Measurements from ENCODE around the gene LRRC38.

LRRC38 gene

DNA sequence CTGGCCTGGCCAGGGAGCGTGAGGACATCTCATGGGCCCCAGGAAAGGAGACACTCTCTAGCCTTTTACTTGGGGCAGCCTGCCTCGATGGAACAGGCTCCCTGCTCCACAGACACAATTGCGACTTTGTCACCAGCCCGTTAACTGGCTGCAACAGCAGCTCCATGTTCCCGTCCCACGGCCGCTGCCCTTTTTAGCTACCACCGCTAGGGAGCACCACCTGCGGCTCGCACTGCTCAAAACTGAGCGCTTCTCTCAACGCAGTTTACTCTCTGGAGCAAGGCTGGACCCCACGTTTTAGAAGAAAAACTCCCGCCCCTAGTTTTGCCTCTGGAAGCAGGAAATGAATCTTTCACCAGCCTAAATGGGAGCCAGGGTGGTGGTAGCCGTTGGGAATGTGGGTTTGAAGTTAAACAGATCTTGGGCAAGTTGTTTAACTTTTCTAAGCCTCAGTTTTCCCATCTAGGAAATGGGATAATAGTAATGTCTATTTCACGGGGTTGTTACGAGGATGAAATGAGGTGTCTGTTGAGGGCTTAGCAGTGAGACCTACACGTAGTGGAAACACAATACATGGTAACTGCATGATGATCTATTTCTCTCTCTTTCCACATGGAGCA lies 3.5 kb upstream of the LRRC38 start:
- no peak for DNase-seq (ENCODE audit: low read depth)

DNA sequence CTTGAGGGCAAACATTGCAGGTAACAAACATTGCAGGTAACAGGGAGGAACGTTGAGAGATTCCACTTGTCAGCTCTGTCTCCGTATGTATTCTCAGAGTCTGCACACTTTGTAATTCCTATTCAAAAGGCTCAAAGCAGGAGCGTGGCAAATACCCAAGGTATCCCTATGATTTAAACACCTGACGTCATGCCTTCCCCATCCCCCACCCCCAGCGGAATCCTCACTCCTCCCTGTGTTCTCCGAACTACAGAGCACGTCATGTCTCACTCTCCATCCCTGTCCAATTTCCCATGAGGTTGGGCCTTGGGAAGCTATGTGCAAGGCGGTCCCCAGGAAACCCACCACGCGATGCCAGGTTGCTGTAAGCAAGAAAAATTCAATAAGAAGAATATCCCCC lies 2.8 kb upstream of the LRRC38 start:
- no peak for DNase-seq (ENCODE audit: low read depth)

DNA sequence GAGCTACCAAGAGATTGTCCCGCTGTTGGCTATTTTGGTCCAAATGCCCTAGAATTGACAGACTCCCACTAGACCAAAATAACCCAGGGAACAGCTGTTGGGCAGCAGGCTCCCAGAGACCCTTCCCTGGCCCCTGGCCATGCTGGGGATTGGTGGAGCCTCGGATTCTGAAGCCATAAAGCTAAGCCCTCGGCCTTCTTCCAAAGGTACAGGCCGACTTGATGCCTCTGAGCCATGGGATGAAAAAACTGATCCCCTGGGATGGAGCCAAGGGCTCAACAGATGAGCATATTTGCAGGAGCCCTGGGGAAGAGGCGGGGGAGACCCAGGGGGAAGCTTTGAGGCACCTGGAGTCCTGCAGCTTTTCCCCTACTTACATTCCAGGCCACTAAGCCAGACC lies 1.0 kb upstream of the LRRC38 start:
- no peak for DNase-seq (ENCODE audit: low read depth)

DNA sequence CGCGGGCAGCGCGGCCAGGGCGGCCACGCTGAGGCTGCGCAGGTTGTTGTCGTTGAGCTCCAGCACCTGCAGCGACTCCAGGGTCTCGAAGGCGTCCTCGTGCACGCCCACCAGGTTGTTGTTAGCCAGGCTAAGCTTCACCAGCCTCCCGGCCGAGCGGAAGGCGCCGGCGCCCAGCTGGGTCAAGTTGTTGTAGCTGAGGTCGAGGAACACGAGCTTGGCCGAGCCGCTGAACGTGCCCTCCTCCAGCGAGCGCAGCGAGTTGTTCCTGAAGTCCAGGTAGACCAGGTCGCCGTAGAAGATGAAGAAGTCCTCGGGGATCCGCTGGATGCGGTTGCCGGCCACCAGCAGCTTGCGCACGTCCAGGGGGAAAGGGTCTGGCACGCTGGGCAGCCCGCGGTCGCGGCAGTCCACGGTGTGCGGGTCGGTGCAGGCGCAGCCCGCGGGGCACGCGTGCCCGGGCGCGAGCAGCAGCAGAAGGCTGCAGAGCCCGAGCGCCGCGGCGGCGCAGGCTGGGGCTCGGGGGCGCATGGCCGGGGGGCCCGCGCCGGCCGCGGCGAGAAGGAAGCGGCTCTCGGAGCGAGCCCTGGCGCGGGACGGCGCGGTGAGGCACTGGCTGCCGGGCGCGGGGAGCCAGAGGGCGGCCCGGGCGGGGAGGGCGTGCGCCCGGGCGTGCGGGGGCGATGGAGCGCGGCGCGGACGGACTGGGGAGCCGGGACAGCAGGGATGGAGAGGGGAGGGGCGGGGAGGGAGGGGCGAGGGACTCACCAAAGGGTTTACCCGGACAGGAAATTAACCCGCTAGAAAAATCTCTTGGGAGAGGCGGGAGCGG lies 524 bp downstream of the LRRC38 start:
- DNase-seq (ENCODE audit: low read depth), result no peak

DNA sequence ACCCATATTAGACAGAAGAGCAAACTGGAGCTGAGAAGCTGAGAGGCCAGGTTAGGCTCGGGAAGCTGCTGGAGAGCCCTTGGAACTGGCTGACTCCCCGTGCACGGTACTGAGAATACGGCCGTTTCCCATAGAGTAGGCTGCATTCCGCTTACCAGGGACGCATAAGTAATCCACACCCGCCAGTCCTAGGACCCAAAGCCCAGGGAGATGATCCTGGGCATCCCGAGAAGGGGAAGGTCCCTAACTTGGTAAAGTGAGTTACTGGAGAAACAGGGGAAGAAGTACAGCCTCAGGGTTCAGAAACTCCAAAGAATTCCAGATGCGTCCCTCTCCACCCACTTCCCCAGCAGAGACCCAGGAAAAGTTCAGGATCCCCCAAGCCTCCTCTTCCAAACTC lies 1.3 kb downstream of the LRRC38 start:
- DNase-seq (ENCODE audit: low read depth), result no peak

DNA sequence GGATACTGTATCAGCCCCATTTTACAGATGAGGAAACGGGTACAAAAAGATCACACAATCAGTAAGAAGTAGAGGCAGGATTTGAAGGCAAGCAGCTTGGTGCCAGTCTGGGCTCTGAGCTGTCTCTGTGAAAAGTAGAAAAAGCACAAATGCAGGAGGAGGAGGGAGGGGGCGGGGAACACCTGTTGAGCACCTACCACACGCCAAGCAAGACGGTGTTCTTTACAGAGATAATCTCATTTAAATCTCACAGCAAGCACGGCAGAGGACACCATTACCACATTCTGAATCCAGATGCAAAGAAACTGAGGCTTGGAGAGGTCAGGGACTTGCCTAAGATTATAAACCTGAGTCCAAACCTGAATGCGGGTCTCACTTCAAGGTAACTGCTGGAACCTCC lies 3.3 kb downstream of the LRRC38 start:
- DNase-seq (ENCODE audit: low read depth), result no peak

DNA sequence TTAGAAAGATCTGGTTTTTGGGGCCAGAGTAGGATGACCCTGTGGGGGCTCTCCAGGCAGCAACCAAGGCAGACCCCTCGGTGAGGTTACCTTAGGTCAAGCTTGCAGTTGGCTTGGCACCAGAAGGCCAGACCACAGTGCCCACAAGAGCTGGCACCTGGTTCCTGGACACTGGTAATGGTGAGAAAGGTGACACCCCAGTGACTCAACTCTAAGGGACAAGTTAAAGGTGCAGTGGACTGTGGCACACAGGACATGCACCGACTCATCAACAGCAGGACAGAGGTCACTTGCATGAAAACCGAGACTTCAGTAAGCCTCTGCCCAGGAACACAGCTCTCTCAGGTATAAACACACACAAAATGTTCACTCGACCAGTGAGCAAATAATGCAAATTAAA lies 6.7 kb downstream of the LRRC38 start:
- no peak for DNase-seq (ENCODE audit: low read depth)

DNA sequence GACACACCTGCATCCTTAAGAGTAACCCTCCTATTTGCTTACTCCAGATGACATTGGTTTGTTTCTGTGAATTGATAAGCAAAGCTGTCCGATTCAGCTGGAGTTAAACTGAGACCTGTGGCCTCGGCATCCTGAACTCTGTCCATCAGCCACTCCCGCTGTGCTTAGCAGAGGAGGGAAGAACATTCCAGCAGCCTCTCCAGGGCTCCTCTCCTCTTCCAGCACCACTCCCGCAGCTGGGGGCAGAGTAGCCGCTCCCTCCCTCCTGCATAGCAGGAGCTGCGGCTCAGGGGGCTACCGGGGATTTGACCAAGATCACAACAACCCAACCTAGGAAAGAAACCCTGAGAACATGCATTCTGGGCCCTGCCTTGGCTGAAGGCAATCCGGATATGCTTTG lies 8.8 kb downstream of the LRRC38 start:
- no peak for DNase-seq (ENCODE audit: low read depth)

DNA sequence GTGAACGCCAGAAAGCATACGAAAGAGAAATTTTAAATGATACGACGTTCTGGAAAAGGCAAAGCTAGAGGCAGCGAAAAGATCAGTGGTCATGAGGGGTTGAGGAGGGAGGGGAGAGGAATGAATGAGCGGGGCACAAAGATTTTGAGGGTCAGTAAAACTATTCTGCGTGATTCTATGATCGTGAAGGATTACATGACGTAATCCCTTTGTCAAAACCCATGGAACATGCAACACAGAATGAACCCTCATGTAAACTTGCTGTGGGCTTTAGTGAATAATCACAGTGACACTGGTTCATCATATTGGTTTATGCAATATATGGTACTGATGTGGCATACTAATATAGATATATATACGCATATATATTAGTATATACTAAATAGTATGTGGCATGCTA lies 13.0 kb downstream of the LRRC38 start:
- DNase-seq (ENCODE audit: low read depth), result no peak

DNA sequence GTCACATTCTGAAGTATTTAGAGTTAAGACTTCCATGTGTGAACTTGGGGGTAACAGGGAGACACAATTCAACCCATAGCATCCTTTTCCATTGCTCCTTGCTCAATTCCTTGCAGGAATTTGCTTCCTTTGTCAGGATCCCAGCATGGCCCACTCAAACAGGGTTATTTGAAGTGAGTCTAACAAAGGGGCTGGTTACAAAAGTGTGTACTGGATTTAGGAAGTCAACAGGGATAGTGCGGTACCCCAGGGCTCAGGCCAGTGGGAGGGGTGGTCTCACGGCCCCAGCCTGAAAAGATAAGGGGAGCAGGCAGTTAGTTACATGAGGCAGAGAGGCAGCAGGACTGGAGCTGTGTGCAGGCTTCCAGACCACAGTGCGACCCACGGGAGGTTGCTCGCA lies 14.4 kb downstream of the LRRC38 start:
- no peak for DNase-seq (ENCODE audit: low read depth)

DNA sequence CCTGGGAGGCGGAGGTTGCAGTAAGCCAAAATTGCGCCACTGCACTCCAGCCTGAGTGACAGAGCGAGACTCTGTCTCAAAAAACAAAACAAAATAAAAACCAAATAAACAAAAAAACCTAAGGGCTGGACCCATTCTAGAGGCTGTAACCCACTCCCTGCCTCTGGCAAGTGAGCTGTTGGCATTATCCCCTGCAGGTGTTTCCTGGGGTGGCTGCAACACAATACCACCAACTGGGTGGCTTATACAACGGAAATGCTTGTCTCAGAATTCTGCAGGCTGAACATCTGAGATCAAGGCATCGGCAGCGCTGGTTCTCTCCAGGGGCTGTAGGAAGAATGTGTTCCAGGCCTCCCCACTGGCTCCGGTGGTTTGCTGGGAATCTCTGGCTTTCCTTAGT lies 15.2 kb downstream of the LRRC38 start:
- DNase-seq (ENCODE audit: low read depth), result no peak

DNA sequence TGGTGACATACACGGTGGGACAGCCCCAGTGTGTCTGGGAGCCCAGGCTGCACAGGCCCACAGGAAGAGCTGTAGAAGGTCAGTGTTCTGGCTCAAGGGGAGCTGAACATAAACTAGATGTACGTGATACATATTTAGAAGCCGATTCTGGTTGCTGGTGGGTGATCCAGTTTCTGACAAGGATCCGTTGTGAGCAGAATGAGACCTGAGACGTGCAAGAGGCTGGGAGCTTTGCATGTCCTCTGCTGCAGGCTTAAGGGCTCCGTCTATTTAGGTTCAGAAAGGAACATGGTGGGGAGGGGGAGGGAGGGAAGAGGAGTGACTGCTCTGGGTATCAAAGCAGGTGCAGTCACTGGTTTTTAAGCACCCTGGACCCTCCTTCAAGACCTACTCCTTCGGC lies 18.6 kb downstream of the LRRC38 start:
- DNase-seq (ENCODE audit: low read depth), result no peak

DNA sequence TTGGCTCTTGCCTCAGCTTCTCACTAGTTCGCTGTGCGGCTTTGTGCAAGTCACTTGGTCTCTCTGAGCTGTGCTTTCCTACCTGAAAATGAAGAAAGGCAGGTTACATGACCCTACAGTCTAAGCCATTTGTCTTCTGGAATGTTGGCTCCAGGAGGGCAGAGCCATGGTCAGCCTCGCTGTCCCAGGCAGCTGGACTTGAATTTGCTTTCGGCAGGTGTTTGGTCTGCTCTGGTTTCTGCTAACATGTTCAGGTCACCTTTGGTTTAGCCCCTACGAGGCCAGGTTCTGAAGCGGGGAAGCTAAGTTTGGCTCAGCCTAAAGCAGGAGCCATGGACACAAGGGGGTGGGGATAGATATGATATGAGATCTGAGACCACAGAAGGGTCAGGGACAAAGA lies 19.1 kb downstream of the LRRC38 start:
- DNase-seq (ENCODE audit: low read depth), result no peak

DNA sequence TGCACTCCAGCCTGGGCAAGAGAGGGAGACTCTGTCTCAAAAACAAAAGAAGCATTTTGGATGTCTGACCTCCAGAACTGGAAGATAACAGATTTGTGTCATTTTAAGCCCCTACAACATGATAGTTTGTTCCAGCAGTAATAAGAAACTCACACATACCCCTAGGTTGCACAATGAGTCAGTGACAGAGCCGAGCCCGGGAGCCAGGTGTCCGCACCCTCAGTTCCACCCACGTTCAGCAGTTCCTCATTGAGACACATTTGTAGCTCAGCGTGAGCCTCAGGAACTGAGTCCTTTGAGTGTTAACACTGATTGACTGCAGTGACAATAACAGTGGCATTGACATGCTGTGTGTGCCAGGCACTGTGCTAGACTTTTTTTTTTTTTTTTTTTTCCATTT lies 19.8 kb downstream of the LRRC38 start:
- DNase-seq (ENCODE audit: low read depth), result no peak

DNA sequence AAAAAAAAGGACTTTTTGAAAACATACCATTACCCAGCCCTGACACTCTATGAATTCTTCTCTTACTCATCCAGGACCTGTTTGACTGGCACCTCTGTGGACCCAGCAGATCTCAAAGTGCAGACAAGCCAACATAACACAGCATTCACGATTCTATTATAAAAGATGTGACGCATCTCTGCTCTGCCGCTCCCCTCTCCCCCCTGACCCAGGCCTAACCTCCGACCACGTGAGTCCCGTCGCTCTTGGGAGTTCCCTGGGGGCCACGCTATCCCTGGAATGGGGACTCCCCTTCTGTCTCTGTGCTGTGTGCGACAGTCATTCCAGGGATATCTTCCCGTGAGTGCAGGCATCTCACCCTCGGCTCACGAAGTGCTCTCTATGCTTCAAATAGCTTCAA lies 21.1 kb downstream of the LRRC38 start:
- no peak for DNase-seq (ENCODE audit: low read depth)

DNA sequence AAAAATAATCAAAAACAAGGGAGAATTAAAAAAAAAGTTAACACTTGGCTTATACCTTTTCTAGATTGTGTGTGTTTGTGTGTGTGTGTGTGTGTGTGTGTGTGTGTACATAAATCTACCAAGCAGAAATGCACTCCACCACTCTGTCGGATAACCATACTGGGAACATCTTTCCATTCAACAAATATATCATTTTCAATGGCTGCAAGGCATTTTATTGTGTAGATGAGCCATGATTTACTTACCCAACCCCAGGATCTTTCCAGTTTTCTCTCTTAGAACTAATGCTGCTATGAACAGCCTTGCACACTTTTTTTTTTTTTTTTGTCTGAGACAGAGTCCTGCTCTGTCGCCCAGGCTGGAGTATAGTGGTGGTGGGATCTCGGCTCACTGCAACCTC lies 25.8 kb downstream of the LRRC38 start:
- no peak for DNase-seq (ENCODE audit: low read depth)

DNA sequence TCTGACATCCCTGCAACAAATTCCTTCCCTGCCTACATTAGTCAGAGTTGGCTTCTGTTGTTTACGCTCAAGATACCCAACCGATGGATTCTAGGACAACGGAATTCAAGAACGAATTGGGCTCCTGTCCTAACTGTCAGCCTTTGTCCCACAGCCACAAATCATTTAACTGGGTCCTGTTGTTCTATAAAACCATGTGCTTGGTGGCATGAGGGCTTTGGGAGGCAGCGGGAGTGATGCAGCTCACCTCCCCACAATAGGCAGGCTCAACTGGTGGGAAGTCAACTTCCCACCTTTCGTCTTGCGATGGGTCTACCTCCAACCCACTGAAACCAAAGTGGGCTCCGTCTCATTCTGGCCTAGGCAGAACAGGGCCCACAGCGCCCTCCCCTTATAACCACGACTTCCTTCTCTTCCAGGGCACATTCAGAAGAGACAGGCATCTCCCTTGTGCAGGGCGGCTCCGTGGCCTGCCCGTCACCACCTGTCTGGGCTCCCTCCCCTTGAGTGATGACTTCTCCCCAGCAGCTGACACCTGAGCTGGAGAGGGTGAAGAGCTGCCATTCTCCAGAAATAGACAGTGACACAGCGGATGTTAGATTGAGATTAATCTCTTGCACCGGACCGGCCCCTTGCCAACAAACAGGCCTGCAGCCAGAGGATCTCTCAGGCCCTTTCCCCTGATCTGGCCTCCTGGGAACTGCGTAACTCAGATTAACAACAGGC lies 26.5 kb downstream of the LRRC38 start:
- no peak for DNase-seq (ENCODE audit: low read depth)

DNA sequence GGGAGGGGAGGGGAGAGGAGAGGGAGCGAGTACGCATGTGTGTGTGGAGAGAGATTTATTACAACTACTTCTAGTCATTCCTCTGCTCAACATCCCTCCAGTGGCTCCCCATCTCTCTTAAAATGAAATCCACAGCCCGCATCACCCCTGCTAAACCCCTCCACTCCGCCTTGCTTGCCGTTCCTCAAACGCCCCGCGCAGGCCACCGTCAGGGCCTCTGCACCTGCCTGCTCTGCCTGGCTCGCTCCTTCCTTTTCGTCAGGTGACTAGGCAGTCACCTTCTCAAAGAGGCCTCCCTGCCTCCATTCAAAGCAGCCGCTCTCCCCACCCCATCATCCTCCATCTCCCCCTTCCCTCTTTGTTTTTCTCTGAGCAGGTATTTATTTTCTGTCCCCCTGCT lies 29.9 kb downstream of the LRRC38 start:
- DNase-seq (ENCODE audit: low read depth), result no peak

DNA sequence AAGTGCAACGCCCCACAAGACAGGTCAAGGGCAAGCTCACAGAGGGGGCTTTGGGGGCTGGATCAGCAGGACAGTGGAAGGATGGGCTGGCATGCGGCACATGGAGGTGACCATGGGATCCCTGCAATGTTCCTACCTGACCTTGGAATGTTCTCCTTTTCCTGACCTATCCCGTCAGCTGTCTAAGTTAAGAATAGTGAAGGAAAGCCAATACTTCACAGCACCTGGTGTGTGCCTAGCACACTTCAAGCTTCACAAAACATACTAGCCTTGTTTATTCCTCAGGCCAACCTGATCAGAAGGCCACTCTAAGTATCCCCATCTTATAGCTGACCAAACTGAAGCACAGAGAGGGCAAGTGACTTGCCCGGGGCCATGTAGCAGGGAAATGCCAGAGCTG lies 31.2 kb downstream of the LRRC38 start:
- DNase-seq (ENCODE audit: low read depth), result no peak

DNA sequence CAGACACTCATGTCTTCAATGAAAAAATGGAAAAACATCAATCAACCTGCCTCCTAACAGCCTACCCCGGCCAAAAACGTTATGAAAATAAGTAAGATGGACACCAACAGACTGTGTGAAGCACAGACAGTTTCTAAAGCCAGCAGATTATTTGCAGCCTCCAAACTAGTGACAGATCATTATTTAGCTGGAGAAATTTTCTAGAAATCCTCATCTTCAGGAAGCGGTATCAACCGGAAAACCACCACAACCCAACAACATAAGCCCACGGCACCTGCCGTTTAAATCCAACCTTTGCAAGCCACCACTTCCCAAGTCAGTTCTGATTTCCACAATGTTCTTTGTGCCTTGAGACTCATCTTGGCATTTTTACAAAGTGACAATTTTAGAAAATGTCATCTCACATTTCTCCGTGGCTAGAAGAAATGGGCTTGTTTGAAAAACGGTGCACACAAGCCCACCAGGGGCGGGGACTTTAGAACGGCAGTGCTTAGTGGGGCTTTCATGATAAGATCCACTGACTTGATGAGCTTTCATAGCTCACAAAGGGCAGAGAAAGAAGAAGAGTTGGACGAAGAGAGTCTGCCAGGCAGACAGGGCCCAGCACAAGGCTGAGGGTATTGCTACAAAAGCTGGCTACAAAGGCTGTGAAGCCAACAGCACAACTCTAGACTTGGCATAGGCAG lies 34.5 kb downstream of the LRRC38 start:
- no peak for DNase-seq (ENCODE audit: low read depth)

DNA sequence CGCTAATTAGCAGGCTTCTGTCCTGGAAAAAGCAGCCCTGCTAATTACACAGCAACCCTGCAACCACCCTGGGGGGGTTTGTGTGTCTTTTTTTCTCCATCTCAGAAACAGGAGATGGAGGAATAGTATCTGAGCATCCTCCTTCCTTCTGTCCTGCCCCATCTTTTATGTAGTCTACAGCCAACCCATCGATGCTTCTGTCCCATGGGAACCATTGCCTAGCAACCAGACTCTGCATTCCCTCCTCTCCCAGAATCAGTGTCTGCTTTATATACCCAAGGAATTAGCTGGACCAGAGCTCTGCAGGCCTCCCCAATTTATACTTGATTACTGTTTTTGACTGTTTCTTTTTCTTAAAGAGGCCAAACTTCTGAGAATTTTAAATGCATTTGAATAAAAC lies 35.1 kb downstream of the LRRC38 start:
- no peak for DNase-seq (ENCODE audit: low read depth)

DNA sequence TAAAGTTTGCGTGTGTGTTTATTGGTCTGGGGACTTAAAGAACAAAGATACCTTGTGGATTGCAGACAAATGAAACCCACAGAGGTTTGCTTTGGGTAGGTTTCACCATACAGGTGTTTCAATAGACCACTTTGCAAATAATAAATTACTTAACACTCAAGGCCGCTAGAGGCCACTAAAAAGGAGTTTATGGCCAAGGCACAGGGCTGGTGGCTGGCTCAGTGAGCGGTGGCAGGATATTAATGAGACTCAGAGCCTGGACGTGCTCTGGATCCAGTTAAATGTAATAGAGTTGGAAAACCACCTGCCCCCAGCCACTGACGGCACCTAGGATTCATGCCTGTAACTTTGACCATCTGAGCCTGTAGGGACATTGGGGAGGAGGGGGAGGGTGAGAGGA lies 44.5 kb downstream of the LRRC38 start:
- DNase-seq (ENCODE audit: low read depth), result no peak

DNA sequence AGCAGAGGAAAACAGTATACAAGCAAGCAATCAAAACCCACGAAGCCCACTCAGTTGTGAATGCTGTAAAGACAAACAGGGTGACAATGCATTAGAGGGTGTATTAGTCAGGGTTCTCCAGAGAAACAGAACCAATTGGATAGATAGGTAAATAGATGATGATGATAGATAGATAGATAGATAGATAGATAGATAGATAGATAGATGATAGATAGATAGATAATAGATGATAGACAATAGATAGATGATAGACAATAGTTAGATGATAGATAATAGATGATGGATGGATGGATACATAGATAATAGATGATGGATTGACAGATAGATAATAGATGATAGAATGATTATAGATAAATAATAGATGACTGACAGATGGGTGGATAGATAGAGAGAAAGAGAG lies 48.3 kb downstream of the LRRC38 start:
- DNase-seq (ENCODE audit: low read depth), result no peak

All from HS-5 (cell line).